ENCODE measurements around the gene CHD8. TPM values are rescaled to one million over a fixed set of nuclear protein-coding genes. Genes with fewer than 3 reads are reported as not detected.

The CHD8 gene
- total and polyA plus RNA-seq, 2 donors (not counting 3 experiments of a cell fraction or from before 2014, with no cell fraction given), result 52.3 to 94.3 TPM

DNA sequence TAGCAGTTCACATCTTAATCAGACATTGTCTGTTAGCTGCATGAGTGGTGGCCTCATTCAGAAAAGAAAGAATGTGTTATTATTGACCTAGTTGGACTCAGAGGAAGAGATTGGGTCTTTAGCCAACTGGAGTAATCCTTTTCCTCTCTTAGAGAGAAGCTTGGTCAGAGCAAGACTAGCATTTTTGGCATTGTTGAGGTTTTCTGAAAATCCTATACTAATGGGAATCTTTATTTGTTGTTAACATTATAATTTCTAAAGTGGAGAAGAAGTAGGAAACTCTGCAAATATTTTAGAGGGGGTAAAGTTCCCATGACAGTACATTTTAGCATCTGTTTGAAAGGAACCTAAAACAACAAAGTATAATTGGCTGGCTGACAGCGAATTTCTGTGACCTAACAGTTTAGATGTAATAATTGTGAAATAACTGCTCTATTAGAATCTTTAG, 30.7 kb upstream of the CHD8 start:
- Histone ChIP-seq H3K79me2 (ENCODE audit: control insufficient read depth, insufficient read depth, low read length) (peaks cover 5% of the 10 kb centered on the region), H3K27ac (ENCODE audit: insufficient read depth, low read depth, low read length) (no peak overlapping the region), H3K4me3 (replicated peaks in 1 of 3; ENCODE audit: insufficient read depth in 1 of 3, low read depth in 1 of 3, low read length in 3 of 3) (no peak overlapping the region), H3K9me1 (replicated peaks; ENCODE audit: control insufficient read depth, extremely low read depth, insufficient read depth, low read length) (no peaks in the 10 kb centered on the region), H3K9ac (replicated peaks; ENCODE audit: extremely low read depth, insufficient read depth, low read length) (no peak overlapping the region), H3K4me2 (ENCODE audit: insufficient read depth, low read length) (no peak overlapping the region), H3K9me3 (replicated peaks; ENCODE audit: control insufficient read depth, insufficient read depth, low read length) (no peaks in the 10 kb centered on the region), H3K4me1 (ENCODE audit: control insufficient read depth, extremely low read depth, insufficient read depth, low read length) (no peaks in the 10 kb centered on the region), H2AFZ (ENCODE audit: low read depth, low read length) (no peak overlapping the region), H4K20me1 (replicated peaks; ENCODE audit: control insufficient read depth, extremely low read depth, insufficient read depth, low read length) (no peaks in the 10 kb centered on the region), H3K36me3 (ENCODE audit: control insufficient read depth in 2 of 2, extremely low read depth in 1 of 2, insufficient read depth in 2 of 2, low read length in 2 of 2) (peaks cover 10 to 14% of the 10 kb centered on the region in 2 experiments), H3K27me3 (ENCODE audit: control insufficient read depth in 2 of 2, insufficient read depth in 2 of 2, low read length in 2 of 2) (no peaks in the 10 kb centered on the region)
- dilution Hi-C loops (cut with MboI; ENCODE audit: extremely low pct_ligation_motif_present, low sequenced_read_pairs), result no loop called here
- ChIA-PET POLR2A (no interaction called here), CTCF (interaction anchor here (2.3 kb wide), 1 partner anchor 9 kb away, joined by 10 read pairs; the partner anchor contains the start of genes RAB2B and TOX4)
- TF ChIP-seq POLR2A (IDR thresholded peaks at IDR 0.05; ENCODE audit: low read depth, low read length) (no peak), GATA2 (IDR thresholded peaks at IDR 0.05; ENCODE audit: insufficient read depth, insufficient read length, low read depth, low read length) (no peak), EZH2 (IDR thresholded peaks at IDR 0.05; ENCODE audit: borderline replicate concordance, low read depth, low read length, severe bottlenecking) (no peak), MYC (IDR thresholded peaks at IDR 0.05; ENCODE audit: low read depth, low read length) (no peak), CTCF (IDR thresholded peaks at IDR 0.05; ENCODE audit: extremely low read depth in 1 of 2, insufficient read depth in 1 of 2, low read depth in 1 of 2, low read length in 2 of 2) (no peak), FOS (IDR thresholded peaks at IDR 0.05; ENCODE audit: borderline replicate concordance, insufficient read depth, low read length) (no peak), POLR2AphosphoS5 (IDR thresholded peaks at IDR 0.05; ENCODE audit: insufficient read depth, low read depth, low read length) (no peak), JUN (IDR thresholded peaks at IDR 0.05; ENCODE audit: borderline replicate concordance, insufficient read depth, insufficient read length, low read depth) (no peak)
- TF ChIP-seq, protein P1, sequence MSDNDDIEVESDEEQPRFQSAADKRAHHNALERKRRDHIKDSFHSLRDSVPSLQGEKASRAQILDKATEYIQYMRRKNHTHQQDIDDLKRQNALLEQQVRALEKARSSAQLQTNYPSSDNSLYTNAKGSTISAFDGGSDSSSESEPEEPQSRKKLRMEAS (IDR thresholded peaks at IDR 0.05; ENCODE audit: insufficient read depth, insufficient read length), result no peak
- intact Hi-C loops (cut with micrococcal nuclease), result no loop called here
- FAIRE-seq (no peak), DNase-seq (ENCODE audit: low read depth, low spot score) (no peak)
- BruUV-seq (replicated peaks), result no TSS peak

Measured in endothelial cell of umbilical vein (primary cell).